MM.1S (cell line): Measurements from ENCODE around the gene CAB39L.

Source experiments
- EZH2phosphoT487 ChIP-seq: fragments of 300-600 bp; sonication (generic); IDR thresholded peaks from 2 replicates; pipeline ENCODE4 v1.6.1; 2018; ENCODE audit warnings: antibody characterized with exemption, low read length
- TF ChIP-seq, protein P1 (sequence below): fragments of 300-600 bp; sonication (generic); IDR thresholded peaks from 2 replicates; pipeline ENCODE4 v1.5.1; 2016; ENCODE audit warnings: antibody characterized with exemption, low read length, mixed read lengths

DNA sequence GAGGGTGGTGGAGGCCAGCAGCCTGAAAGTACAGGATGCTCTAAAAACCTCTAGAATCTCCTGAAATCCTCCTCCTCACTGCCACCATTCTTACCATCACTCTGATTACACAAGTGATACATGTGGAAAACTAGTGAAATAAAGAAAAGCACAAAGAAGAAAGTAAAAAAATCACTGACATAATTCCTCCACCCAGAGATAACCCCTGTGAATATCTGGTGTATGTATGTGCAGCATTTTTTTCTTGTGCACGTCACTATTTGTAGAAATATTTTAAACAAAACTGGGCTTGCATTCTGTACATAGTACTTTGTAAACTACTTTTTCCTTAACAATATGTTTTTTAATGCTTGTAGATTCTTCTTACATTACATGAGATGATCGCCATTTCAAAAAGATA lies 122.9 kb downstream of the CAB39L start:
- TF ChIP-seq, protein P1, sequence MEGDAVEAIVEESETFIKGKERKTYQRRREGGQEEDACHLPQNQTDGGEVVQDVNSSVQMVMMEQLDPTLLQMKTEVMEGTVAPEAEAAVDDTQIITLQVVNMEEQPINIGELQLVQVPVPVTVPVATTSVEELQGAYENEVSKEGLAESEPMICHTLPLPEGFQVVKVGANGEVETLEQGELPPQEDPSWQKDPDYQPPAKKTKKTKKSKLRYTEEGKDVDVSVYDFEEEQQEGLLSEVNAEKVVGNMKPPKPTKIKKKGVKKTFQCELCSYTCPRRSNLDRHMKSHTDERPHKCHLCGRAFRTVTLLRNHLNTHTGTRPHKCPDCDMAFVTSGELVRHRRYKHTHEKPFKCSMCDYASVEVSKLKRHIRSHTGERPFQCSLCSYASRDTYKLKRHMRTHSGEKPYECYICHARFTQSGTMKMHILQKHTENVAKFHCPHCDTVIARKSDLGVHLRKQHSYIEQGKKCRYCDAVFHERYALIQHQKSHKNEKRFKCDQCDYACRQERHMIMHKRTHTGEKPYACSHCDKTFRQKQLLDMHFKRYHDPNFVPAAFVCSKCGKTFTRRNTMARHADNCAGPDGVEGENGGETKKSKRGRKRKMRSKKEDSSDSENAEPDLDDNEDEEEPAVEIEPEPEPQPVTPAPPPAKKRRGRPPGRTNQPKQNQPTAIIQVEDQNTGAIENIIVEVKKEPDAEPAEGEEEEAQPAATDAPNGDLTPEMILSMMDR = no peak
- TF ChIP-seq EZH2phosphoT487 = no peak
